ENCODE results near the gene RAB7A. TPM values are rescaled to one million over a fixed set of nuclear protein-coding genes. Genes with fewer than 3 reads are reported as not detected.

The RAB7A gene
- total RNA-seq, 1 donor from 2014 or later, result 122 TPM

DNA sequence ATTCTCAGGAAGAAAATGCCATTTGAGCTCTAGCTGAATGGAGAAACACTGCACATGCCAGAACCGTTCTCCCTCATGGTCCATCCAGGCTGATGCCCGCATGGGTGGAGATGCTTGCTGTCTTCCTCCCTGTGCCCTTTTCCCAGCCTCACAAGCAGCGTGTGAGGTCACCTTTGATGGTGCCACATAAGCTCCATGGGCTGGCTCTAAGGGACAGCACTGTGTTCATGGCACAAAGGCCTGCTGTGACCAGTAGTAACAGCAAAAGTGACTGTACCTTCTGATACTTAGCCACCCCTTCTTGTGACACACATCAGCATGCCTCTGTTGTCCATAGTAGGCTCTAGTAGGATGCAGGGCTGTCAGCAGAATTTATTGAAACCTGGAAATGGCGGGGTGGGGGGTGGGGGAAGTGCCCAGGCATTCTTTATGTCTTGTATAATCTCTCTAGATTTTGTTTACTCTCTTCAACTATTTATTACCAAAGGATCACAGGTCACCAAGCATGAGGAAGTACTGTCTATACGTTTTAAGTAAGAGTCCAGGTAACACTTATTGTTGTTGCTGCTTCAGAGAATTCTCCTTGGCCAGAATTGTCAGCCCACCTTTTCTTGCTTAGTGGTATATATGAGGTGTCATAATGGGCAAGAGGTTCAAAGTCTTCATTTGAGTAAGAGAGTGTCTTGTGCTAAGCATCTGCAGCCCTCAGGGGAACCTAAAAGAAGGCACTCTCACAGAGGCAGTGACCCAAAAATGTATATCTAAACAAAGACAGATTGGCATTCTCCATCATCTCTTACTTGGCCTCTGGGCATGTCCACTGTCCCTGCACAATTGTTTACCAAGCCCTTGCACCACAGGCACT is 56.5 kb downstream of the RAB7A start:
- H3K9me3 ChIP-seq, result no peaks in the 10 kb centered on the region
- H3K4me1 ChIP-seq, result peaks cover 78% of the 10 kb centered on the region
- no peak for TF ChIP-seq POLR2A (IDR thresholded peaks at IDR 0.05)
- TF ChIP-seq, protein P1, sequence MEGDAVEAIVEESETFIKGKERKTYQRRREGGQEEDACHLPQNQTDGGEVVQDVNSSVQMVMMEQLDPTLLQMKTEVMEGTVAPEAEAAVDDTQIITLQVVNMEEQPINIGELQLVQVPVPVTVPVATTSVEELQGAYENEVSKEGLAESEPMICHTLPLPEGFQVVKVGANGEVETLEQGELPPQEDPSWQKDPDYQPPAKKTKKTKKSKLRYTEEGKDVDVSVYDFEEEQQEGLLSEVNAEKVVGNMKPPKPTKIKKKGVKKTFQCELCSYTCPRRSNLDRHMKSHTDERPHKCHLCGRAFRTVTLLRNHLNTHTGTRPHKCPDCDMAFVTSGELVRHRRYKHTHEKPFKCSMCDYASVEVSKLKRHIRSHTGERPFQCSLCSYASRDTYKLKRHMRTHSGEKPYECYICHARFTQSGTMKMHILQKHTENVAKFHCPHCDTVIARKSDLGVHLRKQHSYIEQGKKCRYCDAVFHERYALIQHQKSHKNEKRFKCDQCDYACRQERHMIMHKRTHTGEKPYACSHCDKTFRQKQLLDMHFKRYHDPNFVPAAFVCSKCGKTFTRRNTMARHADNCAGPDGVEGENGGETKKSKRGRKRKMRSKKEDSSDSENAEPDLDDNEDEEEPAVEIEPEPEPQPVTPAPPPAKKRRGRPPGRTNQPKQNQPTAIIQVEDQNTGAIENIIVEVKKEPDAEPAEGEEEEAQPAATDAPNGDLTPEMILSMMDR (IDR thresholded peaks at IDR 0.05), result no peak
- TF ChIP-seq POLR2AphosphoS5 (IDR thresholded peaks at IDR 0.05; ENCODE audit: insufficient read depth in 1 of 2, low read depth in 1 of 2), result no peak
- no peak overlapping the region for H3K4me3 ChIP-seq
- no peak for DNase-seq (ENCODE audit: extremely low spot score in 2 of 2)
- H3K27me3 ChIP-seq, result no peaks in the 10 kb centered on the region
- no peak overlapping the region for H3K27ac ChIP-seq
- H3K36me3 ChIP-seq, result no peaks in the 10 kb centered on the region
- intact Hi-C loops (cut with DNase I), result no loop called here

DNA sequence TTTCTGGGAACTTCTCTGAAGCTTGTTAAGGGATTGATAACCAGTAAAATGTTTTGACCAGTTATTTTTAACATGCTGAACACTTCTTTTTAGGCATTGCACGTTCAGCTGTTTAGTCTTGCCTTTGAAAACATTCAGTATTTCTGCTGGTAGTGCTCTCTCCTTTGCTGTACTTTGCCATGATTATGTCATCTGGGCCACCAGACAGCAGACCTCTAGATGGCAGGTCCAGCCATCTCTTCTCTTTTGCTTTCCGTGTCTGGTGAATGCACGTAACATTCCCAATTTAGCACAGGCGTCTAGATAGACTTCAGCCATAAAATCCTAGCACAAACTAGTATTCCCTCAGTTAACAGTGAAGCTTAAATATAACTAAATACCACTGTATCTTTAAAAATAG is 57.8 kb downstream of the RAB7A start:
- H3K9me3 ChIP-seq, result no peaks in the 10 kb centered on the region
- intact Hi-C loops (cut with DNase I), result no loop called here
- DNase-seq (ENCODE audit: extremely low spot score in 2 of 2), result no peak
- no peak overlapping the region for H3K4me3 ChIP-seq
- no peaks in the 10 kb centered on the region for H3K27me3 ChIP-seq
- H3K27ac ChIP-seq, result no peak overlapping the region
- H3K36me3 ChIP-seq, result no peaks in the 10 kb centered on the region
- TF ChIP-seq POLR2AphosphoS5 (IDR thresholded peaks at IDR 0.05; ENCODE audit: insufficient read depth in 1 of 2, low read depth in 1 of 2), result no peak
- peaks cover 87% of the 10 kb centered on the region for H3K4me1 ChIP-seq

DNA sequence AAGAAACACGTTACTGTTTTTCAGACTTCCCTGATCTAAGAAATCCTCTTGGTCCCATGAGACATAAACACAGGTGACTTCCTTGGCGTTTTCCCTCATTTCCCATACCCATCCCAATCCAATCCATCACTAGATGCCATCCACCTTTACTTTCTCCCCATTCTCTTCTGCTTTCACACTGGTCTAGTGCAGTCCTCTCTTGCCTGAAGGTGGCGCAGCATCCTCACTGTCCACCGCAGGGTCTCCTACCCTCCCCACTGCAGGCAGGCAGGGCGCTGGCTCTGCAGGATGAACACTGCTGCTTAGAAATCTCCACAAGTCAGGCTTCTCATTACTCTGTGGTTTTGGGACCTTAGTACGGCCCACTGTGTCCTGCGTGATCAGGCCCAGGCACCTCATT is 58.2 kb downstream of the RAB7A start:
- intact Hi-C loops (cut with DNase I), result no loop called here

GRCh38 chr3:128784843-128785242 is 58.9 kb downstream of the RAB7A start:
- Histone ChIP-seq H3K9me3 (no peaks in the 10 kb centered on the region), H3K27ac (no peak overlapping the region), H3K4me3 (no peak overlapping the region), H3K36me3 (no peaks in the 10 kb centered on the region), H3K27me3 (no peaks in the 10 kb centered on the region), H3K4me1 (peaks cover 88% of the 10 kb centered on the region)
- intact Hi-C loops (cut with DNase I), result no loop called here
- no peak for DNase-seq (ENCODE audit: extremely low spot score in 2 of 2)
- TF ChIP-seq POLR2AphosphoS5 (IDR thresholded peaks at IDR 0.05; ENCODE audit: insufficient read depth in 1 of 2, low read depth in 1 of 2), result no peak
- TF ChIP-seq POLR2A (IDR thresholded peaks at IDR 0.05), result no peak
- TF ChIP-seq, protein P1 (IDR thresholded peaks at IDR 0.05), result no peak

More for the DNA sequence above, 58.2 kb downstream of the RAB7A start:
- Histone ChIP-seq H3K9me3 (no peaks in the 10 kb centered on the region), H3K27me3 (no peaks in the 10 kb centered on the region), H3K4me3 (no peak overlapping the region), H3K36me3 (no peaks in the 10 kb centered on the region), H3K4me1 (peaks cover 88% of the 10 kb centered on the region), H3K27ac (no peak overlapping the region)
- no peak for DNase-seq (ENCODE audit: extremely low spot score in 2 of 2)
- TF ChIP-seq POLR2A (IDR thresholded peaks at IDR 0.05), result no peak
- TF ChIP-seq, protein P1 (IDR thresholded peaks at IDR 0.05), result no peak
- TF ChIP-seq POLR2AphosphoS5 (IDR thresholded peaks at IDR 0.05; ENCODE audit: insufficient read depth in 1 of 2, low read depth in 1 of 2), result no peak

GRCh38 chr3:128786434-128787020 is 60.5 kb downstream of the RAB7A start:
- H3K36me3 ChIP-seq, result no peaks in the 10 kb centered on the region
- peaks cover 76% of the 10 kb centered on the region for H3K4me1 ChIP-seq
- H3K4me3 ChIP-seq, result no peak overlapping the region
- no peak for TF ChIP-seq POLR2A (IDR thresholded peaks at IDR 0.05)
- TF ChIP-seq, protein P1 (IDR thresholded peaks at IDR 0.05), result no peak
- H3K27me3 ChIP-seq, result no peaks in the 10 kb centered on the region
- no peak for DNase-seq (ENCODE audit: extremely low spot score in 2 of 2)
- intact Hi-C loops (cut with DNase I), result no loop called here
- no peak overlapping the region for H3K27ac ChIP-seq
- no peaks in the 10 kb centered on the region for H3K9me3 ChIP-seq
